Duodenal mucosa (tissue), 2 donors: ENCODE results near the gene GSTP1.

ENCODE experiments used
- H3K27ac ChIP-seq: one replicate; pipeline ENCODE4 v1.7.0; 2013; ENCODE audit warnings: low read depth, low read length
- H3K27me3 ChIP-seq, 2 donors: one replicate each; pipeline ENCODE4 v1.7.0; 2013; ENCODE audit warnings: low read length in 2 of 2, control low read depth in 1 of 2; ENCODE audit not compliant: insufficient read depth in 2 of 2, control insufficient read depth in 1 of 2
- H3K36me3 ChIP-seq, 2 donors: one replicate each; pipeline ENCODE4 v1.7.0; 2013; ENCODE audit warnings: low read length in 2 of 2, control low read depth in 1 of 2; ENCODE audit not compliant: insufficient read depth in 2 of 2, control insufficient read depth in 1 of 2
- H3K4me1 ChIP-seq, 2 donors: one replicate each; pipeline ENCODE4 v1.7.0; 2013; ENCODE audit warnings: low read length in 2 of 2, control low read depth in 1 of 2; ENCODE audit not compliant: insufficient read depth in 2 of 2, control insufficient read depth in 1 of 2
- H3K4me3 ChIP-seq, 2 donors: one replicate each; pipeline ENCODE4 v1.7.0; 2013; ENCODE audit warnings: low read length in 2 of 2, low read depth in 1 of 2
- H3K9ac ChIP-seq, 2 donors: one replicate each; pipeline ENCODE4 v1.7.0; 2013; ENCODE audit warnings: low read length in 2 of 2, low read depth in 1 of 2
- H3K9me3 ChIP-seq, 2 donors: one replicate each; pipeline ENCODE4 v1.7.0; 2013; ENCODE audit warnings: low read length in 2 of 2, control low read depth in 1 of 2; ENCODE audit not compliant: control insufficient read depth in 1 of 2

The GSTP1 gene

DNA sequence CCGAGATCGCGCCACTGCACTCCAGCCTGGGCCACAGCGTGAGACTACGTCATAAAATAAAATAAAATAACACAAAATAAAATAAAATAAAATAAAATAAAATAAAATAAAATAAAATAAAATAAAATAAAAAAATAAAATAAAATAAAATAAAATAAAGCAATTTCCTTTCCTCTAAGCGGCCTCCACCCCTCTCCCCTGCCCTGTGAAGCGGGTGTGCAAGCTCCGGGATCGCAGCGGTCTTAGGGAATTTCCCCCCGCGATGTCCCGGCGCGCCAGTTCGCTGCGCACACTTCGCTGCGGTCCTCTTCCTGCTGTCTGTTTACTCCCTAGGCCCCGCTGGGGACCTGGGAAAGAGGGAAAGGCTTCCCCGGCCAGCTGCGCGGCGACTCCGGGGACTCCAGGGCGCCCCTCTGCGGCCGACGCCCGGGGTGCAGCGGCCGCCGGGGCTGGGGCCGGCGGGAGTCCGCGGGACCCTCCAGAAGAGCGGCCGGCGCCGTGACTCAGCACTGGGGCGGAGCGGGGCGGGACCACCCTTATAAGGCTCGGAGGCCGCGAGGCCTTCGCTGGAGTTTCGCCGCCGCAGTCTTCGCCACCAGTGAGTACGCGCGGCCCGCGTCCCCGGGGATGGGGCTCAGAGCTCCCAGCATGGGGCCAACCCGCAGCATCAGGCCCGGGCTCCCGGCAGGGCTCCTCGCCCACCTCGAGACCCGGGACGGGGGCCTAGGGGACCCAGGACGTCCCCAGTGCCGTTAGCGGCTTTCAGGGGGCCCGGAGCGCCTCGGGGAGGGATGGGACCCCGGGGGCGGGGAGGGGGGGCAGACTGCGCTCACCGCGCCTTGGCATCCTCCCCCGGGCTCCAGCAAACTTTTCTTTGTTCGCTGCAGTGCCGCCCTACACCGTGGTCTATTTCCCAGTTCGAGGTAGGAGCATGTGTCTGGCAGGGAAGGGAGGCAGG is at the start of gene GSTP1:
GSTP1 (plus strand) TSS at position 566 of the 958 bp plus-strand sequence; CDS start at position 598, 32 bp downstream.
- no peaks in the 10 kb centered on the region for H3K9me3 ChIP-seq
- H3K36me3 ChIP-seq = peaks cover 14 to 21% of the 10 kb centered on the region in 2 donors
- H3K27me3 ChIP-seq = peaks cover 0 to 2% of the 10 kb centered on the region in 2 donors
- peaks cover 33 to 43% of the 10 kb centered on the region in 2 donors for H3K4me1 ChIP-seq
- H3K4me3 ChIP-seq = peak within 1 kb of the TSS; percentile 69 to 84
- H3K27ac ChIP-seq = peak within 1 kb of the TSS; percentile 93
- peak within 1 kb of the TSS; percentile 84 to 95 for H3K9ac ChIP-seq

DNA sequence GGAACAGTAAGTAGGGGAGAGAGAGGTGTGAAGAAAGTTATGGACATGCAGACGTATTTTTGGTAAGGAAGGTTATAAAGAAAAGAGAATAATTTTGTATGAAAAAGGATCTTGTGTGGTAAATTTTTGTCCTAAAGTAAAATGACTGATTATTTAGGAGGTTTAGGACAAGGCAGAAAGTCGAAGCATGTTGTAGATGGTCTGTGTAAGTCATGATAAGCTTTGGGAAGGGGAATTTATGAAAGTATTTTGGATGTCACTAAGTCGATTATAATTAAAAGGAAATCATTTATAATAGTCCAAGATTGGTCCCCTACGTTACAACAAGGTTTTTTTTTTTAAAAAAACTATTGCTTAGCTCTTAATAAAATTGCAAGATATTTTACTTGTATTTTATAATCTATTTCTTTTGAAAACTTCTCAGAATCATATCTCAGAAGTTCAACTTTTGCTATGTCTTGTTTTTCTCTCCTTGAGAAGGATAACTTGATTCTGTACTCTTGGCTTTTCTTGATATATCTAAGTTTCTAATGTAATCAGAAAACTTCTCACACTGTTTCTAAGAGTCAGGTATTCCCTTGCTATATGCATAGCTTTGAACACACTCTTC is 49.4 kb upstream of the GSTP1 start:
- Histone ChIP-seq H3K27ac (no peak overlapping the region), H3K27me3 (no peaks in the 10 kb centered on the region), H3K4me1 (peaks cover 0 to 11% of the 10 kb centered on the region in 2 donors), H3K36me3 (no peaks in the 10 kb centered on the region), H3K9me3 (peaks cover 3 to 9% of the 10 kb centered on the region in 2 donors), H3K9ac (no peak overlapping the region), H3K4me3 (no peak overlapping the region)

DNA sequence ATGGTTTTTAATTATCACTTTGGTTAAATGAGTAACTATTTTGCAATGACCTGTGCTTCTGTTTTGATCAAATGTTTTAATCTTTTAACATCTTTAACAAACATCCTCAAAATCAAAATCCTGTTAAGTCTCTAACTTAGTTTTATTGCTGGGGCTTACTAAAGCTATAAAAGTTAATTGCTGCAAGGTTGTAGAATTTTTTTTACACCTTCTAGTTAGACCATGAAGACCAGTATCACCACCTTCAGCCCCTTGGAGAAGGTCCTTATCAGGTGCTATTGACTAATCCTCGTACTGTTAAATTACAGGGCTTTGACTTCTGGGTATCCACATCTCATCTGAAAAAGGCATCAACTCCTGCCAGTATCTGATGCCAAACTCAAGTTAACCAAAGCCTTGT is 48.1 kb upstream of the GSTP1 start:
- no peak overlapping the region for H3K4me3 ChIP-seq
- H3K9ac ChIP-seq = no peak overlapping the region
- H3K27me3 ChIP-seq = no peaks in the 10 kb centered on the region
- no peak overlapping the region for H3K27ac ChIP-seq
- H3K9me3 ChIP-seq = peaks cover 3 to 9% of the 10 kb centered on the region in 2 donors
- H3K36me3 ChIP-seq = no peaks in the 10 kb centered on the region
- H3K4me1 ChIP-seq = peaks cover 0 to 11% of the 10 kb centered on the region in 2 donors

DNA sequence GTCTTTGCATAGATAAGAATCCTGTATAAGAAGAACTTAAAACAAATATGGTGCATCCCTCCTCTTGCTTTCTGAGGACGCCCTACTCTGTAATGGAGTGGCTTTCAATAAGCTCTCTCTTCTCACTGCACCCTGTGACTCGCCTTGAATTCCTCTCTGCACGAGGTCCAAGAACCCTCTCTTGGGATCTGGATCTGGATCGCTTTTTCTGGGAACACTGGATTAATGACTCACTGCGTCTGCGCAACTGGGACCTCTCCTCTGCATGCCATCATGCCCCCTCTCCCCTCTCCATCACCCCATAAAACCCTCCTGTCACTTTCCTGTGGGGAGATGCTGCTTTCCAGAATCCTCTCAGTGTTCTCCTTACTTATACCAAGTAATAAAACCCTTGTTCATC is 45.3 kb upstream of the GSTP1 start:
- Histone ChIP-seq H3K9me3 (peaks cover 3 to 7% of the 10 kb centered on the region in 2 donors), H3K9ac (no peak overlapping the region), H3K27me3 (no peaks in the 10 kb centered on the region), H3K4me3 (no peak overlapping the region), H3K27ac (no peak overlapping the region), H3K36me3 (no peaks in the 10 kb centered on the region), H3K4me1 (peaks cover 6 to 11% of the 10 kb centered on the region in 2 donors)

DNA sequence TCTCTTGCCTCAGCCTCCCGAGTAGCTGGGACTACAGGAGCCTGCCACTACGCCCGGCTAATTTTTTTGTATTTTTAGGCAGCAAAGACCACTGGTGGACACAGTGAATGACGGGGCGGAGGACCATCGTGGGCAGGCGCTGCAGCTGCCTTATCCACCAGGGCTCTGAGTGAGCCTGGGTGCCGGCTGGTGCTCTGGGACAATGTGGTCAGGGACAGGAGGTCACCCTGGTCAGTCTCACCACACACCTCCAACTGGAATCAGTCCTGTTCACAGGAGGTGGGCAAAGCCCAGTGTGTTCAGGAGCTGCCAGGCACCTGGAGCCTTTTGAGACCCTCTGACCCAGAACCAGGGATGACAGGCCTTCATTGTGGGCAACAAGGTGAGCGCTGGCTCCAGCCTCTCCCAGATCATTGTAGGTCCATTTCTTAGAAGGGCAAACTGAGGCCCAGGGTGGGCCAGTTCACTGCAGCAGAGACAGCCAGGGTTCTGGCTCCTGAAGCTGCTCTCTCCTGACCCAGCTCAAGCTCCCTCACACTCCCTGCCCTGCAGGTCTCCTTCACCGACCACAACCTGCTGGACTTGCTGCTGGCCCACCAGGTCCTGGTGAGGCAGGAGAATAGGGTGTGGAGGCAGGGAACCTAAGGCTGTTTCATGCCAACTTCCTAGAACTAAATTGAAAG is 44.6 kb upstream of the GSTP1 start:
- Histone ChIP-seq H3K9me3 (peaks cover under 1 to 3% of the 10 kb centered on the region in 2 donors), H3K9ac (no peak overlapping the region), H3K27me3 (no peaks in the 10 kb centered on the region), H3K4me3 (no peak overlapping the region), H3K36me3 (no peaks in the 10 kb centered on the region), H3K27ac (no peak overlapping the region), H3K4me1 (peaks cover 10 to 13% of the 10 kb centered on the region in 2 donors)

DNA sequence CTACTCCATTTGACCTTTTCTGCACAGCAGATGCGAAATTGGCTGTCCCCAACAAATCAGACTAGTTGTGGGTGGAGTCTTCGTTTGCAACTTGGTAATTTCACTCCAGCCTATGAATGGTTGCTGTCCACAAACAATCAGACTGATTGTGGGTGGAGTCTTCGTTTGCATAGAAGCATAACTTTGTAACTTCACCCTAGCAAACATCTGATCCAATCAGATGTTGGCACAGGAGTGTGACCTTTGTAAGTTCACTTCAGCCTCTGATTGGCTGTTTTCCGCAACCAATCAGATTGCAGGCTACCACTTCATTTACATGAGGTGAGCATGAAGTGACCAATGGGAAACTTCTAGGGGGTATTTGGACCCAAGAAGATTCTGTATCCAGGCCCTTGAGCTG is 44.1 kb upstream of the GSTP1 start:
- no peak overlapping the region for H3K4me3 ChIP-seq
- no peaks in the 10 kb centered on the region for H3K27me3 ChIP-seq
- peaks cover 11 to 19% of the 10 kb centered on the region in 2 donors for H3K4me1 ChIP-seq
- no peaks in the 10 kb centered on the region for H3K36me3 ChIP-seq
- no peak overlapping the region for H3K9ac ChIP-seq
- H3K9me3 ChIP-seq = peaks cover 0 to 2% of the 10 kb centered on the region in 2 donors
- H3K27ac ChIP-seq = no peak overlapping the region

DNA sequence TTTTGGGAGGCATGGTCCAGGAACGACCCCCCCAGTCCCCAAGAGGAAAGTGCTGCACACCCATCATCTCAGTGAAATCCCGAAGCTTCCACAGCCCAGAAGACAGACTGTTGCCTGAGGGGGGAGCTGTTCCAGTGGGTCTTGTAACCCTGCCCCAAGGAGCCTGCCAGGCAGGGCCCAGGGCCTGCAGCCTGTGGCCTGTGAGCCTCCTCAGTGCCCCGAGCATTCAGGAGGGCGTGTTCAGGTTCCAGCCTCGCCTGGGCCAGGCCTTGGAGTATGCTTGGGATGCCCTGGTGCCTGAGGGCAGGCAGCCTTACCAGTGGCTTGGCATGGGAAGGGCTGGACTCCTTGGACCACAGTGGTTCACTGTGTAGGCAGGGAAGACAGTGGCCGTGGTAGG is 42.4 kb upstream of the GSTP1 start:
- Histone ChIP-seq H3K27ac (no peak overlapping the region), H3K9ac (no peak overlapping the region), H3K9me3 (no peaks in the 10 kb centered on the region), H3K36me3 (no peaks in the 10 kb centered on the region), H3K4me3 (no peak overlapping the region), H3K4me1 (peaks cover 20 to 26% of the 10 kb centered on the region in 2 donors), H3K27me3 (no peaks in the 10 kb centered on the region)

DNA sequence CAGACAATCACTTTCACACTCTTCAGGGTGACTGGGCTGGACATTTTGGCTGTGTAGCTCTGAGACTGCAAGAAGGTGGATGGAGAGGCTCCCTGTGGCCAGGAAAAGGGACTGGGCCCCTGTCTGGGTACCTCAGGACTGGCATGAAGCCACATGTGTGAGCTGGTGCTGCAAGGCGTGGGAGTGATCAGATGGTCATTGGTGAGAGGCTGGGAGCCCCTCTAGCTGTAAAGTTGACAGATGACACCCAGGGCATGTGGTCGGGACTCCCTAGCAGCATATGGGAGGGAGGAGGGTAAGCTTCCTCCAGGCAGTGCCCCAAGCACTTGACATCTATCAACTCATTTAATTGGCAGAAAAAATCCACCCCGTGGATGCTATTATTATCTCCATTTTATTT is 41.4 kb upstream of the GSTP1 start:
- Histone ChIP-seq H3K27me3 (no peaks in the 10 kb centered on the region), H3K9ac (no peak overlapping the region), H3K9me3 (no peaks in the 10 kb centered on the region), H3K4me1 (peaks cover 18 to 20% of the 10 kb centered on the region in 2 donors), H3K36me3 (no peaks in the 10 kb centered on the region), H3K27ac (no peak overlapping the region), H3K4me3 (no peak overlapping the region)

DNA sequence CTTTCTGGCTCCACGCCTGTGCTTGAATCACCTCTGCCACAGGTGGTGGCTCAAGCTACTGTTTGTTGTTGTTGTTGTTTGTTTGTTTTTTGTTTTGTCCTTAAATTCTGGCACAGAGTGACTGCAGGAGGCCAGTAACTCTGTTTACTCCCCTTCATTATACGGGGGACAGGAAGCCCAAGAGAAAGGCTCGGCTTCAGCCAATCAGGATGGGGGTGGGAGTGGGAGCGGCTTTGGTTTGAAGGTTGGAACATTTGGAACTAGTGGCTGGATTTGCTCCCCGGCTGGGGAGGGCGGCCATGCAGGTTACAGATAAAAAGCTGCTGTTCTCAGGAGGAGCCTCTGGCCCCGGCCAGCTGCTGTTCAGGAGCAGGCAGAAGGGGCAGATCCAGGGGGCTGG is 40.6 kb upstream of the GSTP1 start:
- no peak overlapping the region for H3K4me3 ChIP-seq
- no peak overlapping the region for H3K9ac ChIP-seq
- H3K27ac ChIP-seq = no peak overlapping the region
- no peaks in the 10 kb centered on the region for H3K27me3 ChIP-seq
- no peaks in the 10 kb centered on the region for H3K36me3 ChIP-seq
- no peaks in the 10 kb centered on the region for H3K9me3 ChIP-seq
- H3K4me1 ChIP-seq = peaks cover 18 to 20% of the 10 kb centered on the region in 2 donors

DNA sequence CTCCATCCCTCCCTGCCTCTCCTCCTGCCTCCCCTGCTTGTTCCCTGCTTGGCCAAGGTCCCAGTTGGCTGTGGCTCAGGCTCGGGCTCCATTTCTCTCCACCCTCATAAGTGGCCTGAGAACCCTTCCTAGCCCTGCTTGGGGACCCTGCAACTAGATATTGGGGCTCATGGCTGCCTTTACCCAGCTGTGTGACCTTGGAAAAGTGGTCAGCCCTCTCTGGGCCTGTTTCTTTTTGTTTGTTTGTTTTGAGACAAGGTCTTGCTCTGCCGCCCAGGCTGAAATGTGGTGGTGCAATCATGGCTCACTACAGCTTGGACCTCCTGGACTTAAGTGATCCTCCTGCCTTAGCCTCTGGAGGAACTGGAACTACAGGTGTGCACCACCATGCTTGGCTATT is 40.0 kb upstream of the GSTP1 start:
- Histone ChIP-seq H3K27ac (no peak overlapping the region), H3K4me3 (no peak overlapping the region), H3K27me3 (no peaks in the 10 kb centered on the region), H3K36me3 (no peaks in the 10 kb centered on the region), H3K4me1 (peaks cover 18 to 20% of the 10 kb centered on the region in 2 donors), H3K9ac (no peak overlapping the region), H3K9me3 (no peaks in the 10 kb centered on the region)
